Activated naive CD4-positive, alpha-beta T cell (primary cell): ENCODE data around the gene TSPAN15.

Experiments used
- DNase-seq, 4 experiments: peaks; one replicate each; lab custom pipeline; 2025; lab: John Stamatoyannopoulos, UW

TSPAN15 gene

GRCh38 chr10:69417542-69417941, 33.7 kb upstream of the TSPAN15 start:
- no peak for DNase-seq

GRCh38 chr10:69418052-69418752, 33.1 kb upstream of the TSPAN15 start:
- no peak for DNase-seq

GRCh38 chr10:69419096-69419743, 32.0 kb upstream of the TSPAN15 start:
- DNase-seq = no peak

- DNase-seq = no peak
These were observed 31.5 kb upstream of the TSPAN15 start for GRCh38 chr10:69419744-69420126.

- no peak for DNase-seq
These were observed 29.5 kb upstream of the TSPAN15 start for GRCh38 chr10:69421611-69422308.

GRCh38 chr10:69422676-69423075, 28.6 kb upstream of the TSPAN15 start:
- no peak for DNase-seq

GRCh38 chr10:69425041-69425440, 26.2 kb upstream of the TSPAN15 start:
- DNase-seq = no peak

GRCh38 chr10:69425511-69426298, 25.6 kb upstream of the TSPAN15 start:
- DNase-seq = no peak

- no peak for DNase-seq
These were observed 24.9 kb upstream of the TSPAN15 start for GRCh38 chr10:69426376-69426727.

GRCh38 chr10:69428165-69428564, 23.1 kb upstream of the TSPAN15 start:
- DNase-seq = no peak

GRCh38 chr10:69434169-69434568, 17.1 kb upstream of the TSPAN15 start:
- no peak for DNase-seq

GRCh38 chr10:69434926-69435325, 16.3 kb upstream of the TSPAN15 start:
- DNase-seq = no peak

GRCh38 chr10:69435966-69436520, 15.2 kb upstream of the TSPAN15 start:
- DNase-seq = no peak

- no peak for DNase-seq
These were observed 13.7 kb upstream of the TSPAN15 start for GRCh38 chr10:69437321-69438259.

- no peak for DNase-seq
These were observed 12.5 kb upstream of the TSPAN15 start for GRCh38 chr10:69438536-69439349.

- no peak for DNase-seq
These were observed 11.9 kb upstream of the TSPAN15 start for GRCh38 chr10:69439350-69439739.

- no peak for DNase-seq
These were observed 11.3 kb upstream of the TSPAN15 start for GRCh38 chr10:69439813-69440506.

- DNase-seq = no peak
These were observed 7.9 kb upstream of the TSPAN15 start for GRCh38 chr10:69443354-69443753.

- DNase-seq = no peak
These were observed 6.2 kb upstream of the TSPAN15 start for GRCh38 chr10:69445041-69445440.

- no peak for DNase-seq
These were observed 5.0 kb upstream of the TSPAN15 start for GRCh38 chr10:69446229-69446628.
